Endothelial cell of umbilical vein (primary cell): Measurements from ENCODE around the gene NMB. TPM values are rescaled to one million over a fixed set of nuclear protein-coding genes. Genes with fewer than 3 reads are reported as not detected.

ENCODE experiments used
- BruUV-seq: library from RNA; stranded (reverse); fragments of 400-500 nt; replicated peaks from 2 replicates; lab custom pipeline; 2021; lab: Mats Ljungman, UMichigan
- CTCF ChIA-PET: fragments of 300-600, 350-600 bp; sonication (Branson Sonifier 250); formaldehyde crosslinking; loops from one replicate; lab custom pipeline; 2021; ENCODE audit warnings: antibody characterized with exemption, inconsistent platforms; lab: Charles Lee
- POLR2A ChIA-PET: fragments of 300-600, 350-600 bp; sonication (Branson Sonifier 250); formaldehyde crosslinking; loops from one replicate; lab custom pipeline; 2021; ENCODE audit warnings: antibody characterized with exemption, inconsistent platforms; lab: Charles Lee
- DNase-seq: peaks from one replicate; pipeline ENCODE4 v3.0.0-alpha.2; 2011; ENCODE audit warnings: low read depth, low spot score
- FAIRE-seq: peaks from 2 replicates; lab custom pipeline; 2011; peaks lifted over from hg19 to GRCh38; lab: Jason Lieb, UNC
- H2AFZ ChIP-seq: 2 replicates; pipeline ENCODE4 v1.6.0; 2012; ENCODE audit warnings: low read depth, low read length, control low read depth, inconsistent platforms
- H3K27ac ChIP-seq: 2 replicates; pipeline ENCODE4 v1.5.1; 2011; ENCODE audit warnings: low read depth, mild to moderate bottlenecking, control low read depth, low read length, moderate library complexity; ENCODE audit not compliant: insufficient read depth
- H3K27me3 ChIP-seq, 2 experiments: 2 replicates each; pipeline versions ENCODE4 v1.6.0 to v1.6.1; 2011; ENCODE audit warnings: low read length in 2 of 2, mixed read lengths in 1 of 2; ENCODE audit not compliant: control insufficient read depth in 2 of 2, insufficient read depth in 2 of 2
- H3K36me3 ChIP-seq, 2 experiments: 2 replicates in 1 of 2; 3 replicates in 1 of 2; pipeline ENCODE4 v1.5.1; 2011; ENCODE audit warnings: low read length in 2 of 2, mild to moderate bottlenecking in 1 of 2, moderate library complexity in 1 of 2; ENCODE audit not compliant: control insufficient read depth in 2 of 2, insufficient read depth in 2 of 2; ENCODE audit errors: extremely low read depth in 1 of 2
- H3K4me1 ChIP-seq: 3 replicates; pipeline ENCODE4 v1.5.1; 2011; ENCODE audit warnings: mild to moderate bottlenecking, low read length; ENCODE audit not compliant: control insufficient read depth, insufficient read depth; ENCODE audit errors: extremely low read depth
- H3K4me2 ChIP-seq: 2 replicates; pipeline ENCODE4 v1.6.1; 2011; ENCODE audit warnings: low read length, control low read depth, mixed read lengths; ENCODE audit not compliant: insufficient read depth
- H3K4me3 ChIP-seq, 3 experiments: fragments of 200-600 bp in 1 of 3; sonication (generic), shearing (Covaris generic) in 1 of 3; replicated peaks in 1 of 3; 2 replicates each; pipeline ENCODE4 v1.5.1; 2011 to 2016; ENCODE audit warnings: control low read depth in 3 of 3, low read length in 3 of 3, mild to moderate bottlenecking in 2 of 3, inconsistent platforms in 1 of 3, low read depth in 1 of 3, moderate library complexity in 1 of 3; ENCODE audit not compliant: insufficient read depth in 1 of 3
- H3K79me2 ChIP-seq: 2 replicates; pipeline ENCODE4 v1.6.0; 2012; ENCODE audit warnings: low read length, inconsistent platforms; ENCODE audit not compliant: control insufficient read depth, insufficient read depth
- H3K9ac ChIP-seq: replicated peaks from 2 replicates; pipeline ENCODE3; 2011; ENCODE audit warnings: low read length, control low read depth; ENCODE audit not compliant: insufficient read depth; ENCODE audit errors: extremely low read depth
- H3K9me1 ChIP-seq: replicated peaks from 3 replicates; pipeline ENCODE4 v1.6.0; 2011; ENCODE audit warnings: mild to moderate bottlenecking, low read length; ENCODE audit not compliant: control insufficient read depth, insufficient read depth; ENCODE audit errors: extremely low read depth
- H3K9me3 ChIP-seq: replicated peaks from 2 replicates; pipeline ENCODE4 v1.5.1; 2012; ENCODE audit warnings: low read length, inconsistent platforms; ENCODE audit not compliant: control insufficient read depth, insufficient read depth
- H4K20me1 ChIP-seq: replicated peaks from 2 replicates; pipeline ENCODE3; 2011; ENCODE audit warnings: mild to moderate bottlenecking, low read length; ENCODE audit not compliant: control insufficient read depth, insufficient read depth; ENCODE audit errors: extremely low read depth
- FOS ChIP-seq: IDR thresholded peaks from 2 replicates; pipeline ENCODE4 v1.6.1; 2011; ENCODE audit warnings: mild to moderate bottlenecking, low read length, moderate library complexity, borderline replicate concordance; ENCODE audit not compliant: insufficient read depth
- GATA2 ChIP-seq: IDR thresholded peaks from 2 replicates; pipeline ENCODE4 v1.7.0; 2011; ENCODE audit warnings: low read depth, mild to moderate bottlenecking, moderate library complexity, mixed read lengths, low read length; ENCODE audit not compliant: insufficient read length, insufficient read depth
- JUN ChIP-seq: IDR thresholded peaks from 2 replicates; pipeline ENCODE4 v1.6.1; 2011; ENCODE audit warnings: borderline replicate concordance, low read depth; ENCODE audit not compliant: insufficient read length, insufficient read depth
- MYC ChIP-seq: IDR thresholded peaks from one replicate; pipeline ENCODE4 v1.6.1; 2011; ENCODE audit warnings: mild to moderate bottlenecking, low read depth, low read length
- POLR2A ChIP-seq: IDR thresholded peaks from 2 replicates; pipeline ENCODE4 v1.6.1; 2012; ENCODE audit warnings: low read depth, mild to moderate bottlenecking, control low read depth, low read length
- POLR2AphosphoS5 ChIP-seq: IDR thresholded peaks from 2 replicates; pipeline ENCODE4 v1.6.1; 2012; ENCODE audit warnings: low read depth, mild to moderate bottlenecking, control low read depth, low read length, moderate library complexity; ENCODE audit not compliant: insufficient read depth
- dilution Hi-C: fragments of 300-500 bp; cut with MboI; formaldehyde crosslinking; loops from one replicate; pipeline ENCODE4 v1.15.0; 2019; ENCODE audit warnings: low sequenced_read_pairs; ENCODE audit not compliant: extremely low pct_ligation_motif_present
- intact Hi-C: fragments of 100-400 bp; cut with micrococcal nuclease; formaldehyde crosslinking; loops from one replicate; pipeline ENCODE4 v1.10.0; 2022
- polyA plus RNA-seq, 4 experiments: library from polyadenylated mRNA; depleted of rRNA in 3 of 4; stranded (reverse) in 3 of 4; unstranded in 1 of 4; fragments of >200 nt; gene quantifications; 2 replicates each; pipeline versions ENCODE4 v1.2.1 to v1.2.3, GENCODE V29; 2011 to 2012; ENCODE audit warnings: missing spikeins in 1 of 4
- total RNA-seq: library from RNA; stranded (reverse); gene quantifications from 2 replicates; pipeline ENCODE4 v1.2.3, GENCODE V29; 2021
- TF ChIP-seq, protein P1 (sequence below), 2 donors: IDR thresholded peaks; 1 replicate in 1 of 2; 2 replicates in 1 of 2; pipeline ENCODE4 v1.5.1; 2011; ENCODE audit warnings: low read length in 2 of 2, mild to moderate bottlenecking in 2 of 2, moderate library complexity in 2 of 2, control low read depth in 1 of 2, inconsistent platforms in 1 of 2, low read depth in 1 of 2; ENCODE audit not compliant: insufficient read depth in 1 of 2; ENCODE audit errors: extremely low read depth in 1 of 2

NMB gene
- total and polyA plus RNA-seq, 2 donors (not counting 3 experiments of a cell fraction or from before 2014, with no cell fraction given), result 7.8 to 9.8 TPM

GRCh38 chr15:84668221-84668982, 10.4 kb upstream of the NMB start:
- Histone ChIP-seq H4K20me1 (no peaks in the 10 kb centered on the region), H3K27me3 (no peaks in the 10 kb centered on the region), H3K36me3 (peaks cover 9 to 11% of the 10 kb centered on the region in 2 experiments), H3K79me2 (no peaks in the 10 kb centered on the region), H2AFZ (no peak overlapping the region), H3K9me1 (no peaks in the 10 kb centered on the region), H3K27ac (no peak overlapping the region), H3K4me1 (peaks cover 3% of the 10 kb centered on the region), H3K4me3 (no peak overlapping the region), H3K9me3 (no peaks in the 10 kb centered on the region), H3K4me2 (no peak overlapping the region), H3K9ac (no peak overlapping the region)
- BruUV-seq, result no TSS peak
- TF ChIP-seq MYC, result no peak
- TF ChIP-seq POLR2AphosphoS5, result no peak
- TF ChIP-seq POLR2A, result no peak
- TF ChIP-seq GATA2, result no peak
- TF ChIP-seq FOS, result no peak
- TF ChIP-seq, protein P1, sequence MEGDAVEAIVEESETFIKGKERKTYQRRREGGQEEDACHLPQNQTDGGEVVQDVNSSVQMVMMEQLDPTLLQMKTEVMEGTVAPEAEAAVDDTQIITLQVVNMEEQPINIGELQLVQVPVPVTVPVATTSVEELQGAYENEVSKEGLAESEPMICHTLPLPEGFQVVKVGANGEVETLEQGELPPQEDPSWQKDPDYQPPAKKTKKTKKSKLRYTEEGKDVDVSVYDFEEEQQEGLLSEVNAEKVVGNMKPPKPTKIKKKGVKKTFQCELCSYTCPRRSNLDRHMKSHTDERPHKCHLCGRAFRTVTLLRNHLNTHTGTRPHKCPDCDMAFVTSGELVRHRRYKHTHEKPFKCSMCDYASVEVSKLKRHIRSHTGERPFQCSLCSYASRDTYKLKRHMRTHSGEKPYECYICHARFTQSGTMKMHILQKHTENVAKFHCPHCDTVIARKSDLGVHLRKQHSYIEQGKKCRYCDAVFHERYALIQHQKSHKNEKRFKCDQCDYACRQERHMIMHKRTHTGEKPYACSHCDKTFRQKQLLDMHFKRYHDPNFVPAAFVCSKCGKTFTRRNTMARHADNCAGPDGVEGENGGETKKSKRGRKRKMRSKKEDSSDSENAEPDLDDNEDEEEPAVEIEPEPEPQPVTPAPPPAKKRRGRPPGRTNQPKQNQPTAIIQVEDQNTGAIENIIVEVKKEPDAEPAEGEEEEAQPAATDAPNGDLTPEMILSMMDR (IDR thresholded peaks at IDR 0.05; ENCODE audit: extremely low read depth in 1 of 2, insufficient read depth in 1 of 2, low read depth in 1 of 2, low read length in 2 of 2), result no peak
- TF ChIP-seq JUN, result no peak
- intact Hi-C loops (no loop called here), dilution Hi-C loops (no loop called here)
- CTCF ChIA-PET, result interaction anchor here (0.7 to 1.0 kb wide), 2 partner anchors 46 to 62 kb away, joined by 4 read pairs; no protein-coding TSS in a partner anchor
- no peak for FAIRE-seq
- DNase-seq, result no peak
- POLR2A ChIA-PET, result no interaction called here
